Gastrocnemius medialis (tissue), 4 donors: ENCODE results near the gene EAPP.

Experiments
- CTCF ChIP-seq, 5 experiments: fragments of 450-650 bp in 3 of 5; fragments of 200-600 bp in 2 of 5; sonication (generic) in 2 of 5; IDR thresholded peaks in 4 of 5; conservative IDR thresholded peaks in 1 of 5; 1 replicate in 4 of 5; 2 replicates in 1 of 5; pipeline ENCODE4 v1.5.1; 2016 to 2019; ENCODE audit warnings: antibody characterized with exemption in 5 of 5, mild to moderate bottlenecking in 3 of 5, moderate library complexity in 3 of 5
- POLR2A ChIP-seq, 2 donors: fragments of 450-650 bp; IDR thresholded peaks; one replicate each; pipeline ENCODE4 v1.6.1; 2017; ENCODE audit warnings: antibody characterized with exemption in 2 of 2, mild to moderate bottlenecking in 2 of 2, moderate library complexity in 2 of 2

GRCh38 chr14:34527591-34527990, 11.9 kb downstream of the EAPP start:
- TF ChIP-seq CTCF (IDR thresholded peaks at IDR 0.05 in 4 of 5, conservative IDR thresholded peaks at IDR 0.05 in 1 of 5) (no peak), POLR2A (IDR thresholded peaks at IDR 0.05) (no peak)
